Skin epidermis (tissue), 12 donors: ENCODE data around the gene PARP6.

Experiments used
- H3K27ac ChIP-seq, 21 experiments: fragments of 200-600 bp; sonication (generic) in 11 of 21; one replicate each; pipeline ENCODE4 v1.5.0; 2020; ENCODE audit warnings: mild to moderate bottlenecking in 3 of 21, inconsistent platforms in 2 of 21, moderate library complexity in 2 of 21
- H3K4me3 ChIP-seq, 7 experiments: fragments of 200-600 bp; sonication (generic) in 2 of 7; one replicate each; pipeline ENCODE4 v1.5.0; 2020; ENCODE audit warnings: inconsistent platforms in 2 of 7, mild to moderate bottlenecking in 2 of 7, moderate library complexity in 1 of 7

The PARP6 gene, protein sequence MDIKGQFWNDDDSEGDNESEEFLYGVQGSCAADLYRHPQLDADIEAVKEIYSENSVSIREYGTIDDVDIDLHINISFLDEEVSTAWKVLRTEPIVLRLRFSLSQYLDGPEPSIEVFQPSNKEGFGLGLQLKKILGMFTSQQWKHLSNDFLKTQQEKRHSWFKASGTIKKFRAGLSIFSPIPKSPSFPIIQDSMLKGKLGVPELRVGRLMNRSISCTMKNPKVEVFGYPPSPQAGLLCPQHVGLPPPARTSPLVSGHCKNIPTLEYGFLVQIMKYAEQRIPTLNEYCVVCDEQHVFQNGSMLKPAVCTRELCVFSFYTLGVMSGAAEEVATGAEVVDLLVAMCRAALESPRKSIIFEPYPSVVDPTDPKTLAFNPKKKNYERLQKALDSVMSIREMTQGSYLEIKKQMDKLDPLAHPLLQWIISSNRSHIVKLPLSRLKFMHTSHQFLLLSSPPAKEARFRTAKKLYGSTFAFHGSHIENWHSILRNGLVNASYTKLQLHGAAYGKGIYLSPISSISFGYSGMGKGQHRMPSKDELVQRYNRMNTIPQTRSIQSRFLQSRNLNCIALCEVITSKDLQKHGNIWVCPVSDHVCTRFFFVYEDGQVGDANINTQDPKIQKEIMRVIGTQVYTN

DNA sequence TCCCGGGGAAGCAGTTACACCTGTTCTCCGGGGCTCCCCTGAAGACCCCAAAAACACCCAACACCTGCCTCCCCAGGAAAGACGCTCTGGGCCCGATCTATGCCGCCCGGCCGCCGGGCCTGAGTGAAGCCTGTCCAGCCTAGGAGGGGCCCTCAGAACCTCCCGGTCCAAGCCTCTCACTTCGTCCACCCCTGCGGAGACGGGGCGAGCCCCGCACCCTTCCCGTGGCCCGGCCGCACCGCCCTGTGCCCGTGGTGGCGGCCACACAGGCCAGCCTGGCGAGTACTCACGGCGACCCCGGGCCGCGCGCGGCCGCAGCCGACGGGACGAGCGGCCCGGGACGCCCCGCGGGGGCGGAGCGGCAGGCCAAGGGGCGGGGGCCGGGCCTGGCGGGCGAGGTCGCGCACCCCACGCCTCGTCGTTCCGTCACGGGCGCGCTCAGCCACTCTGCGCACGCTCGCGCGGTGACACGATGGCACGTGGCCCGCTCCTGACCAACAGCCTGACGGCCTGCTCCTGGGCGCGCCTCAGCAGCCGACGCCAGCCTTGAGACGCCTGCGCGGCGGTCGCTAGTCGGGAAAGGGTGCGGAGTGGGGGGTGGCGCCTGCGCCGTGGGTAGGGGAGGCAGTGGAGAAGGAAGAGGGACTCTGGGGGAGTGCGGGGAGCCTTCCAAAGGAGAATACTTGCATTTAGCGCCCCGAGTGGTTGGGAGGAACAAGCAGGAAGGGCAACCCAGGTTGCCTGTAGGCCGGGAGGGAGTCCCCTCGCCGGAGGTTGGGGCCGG lies at the start of gene PARP6:
Gene PARP6 (minus strand): TSS at position 342 of the 784 bp plus-strand sequence. CDS start 5,077 bp downstream, outside the sequence.
- Histone ChIP-seq H3K4me3 (peak within 1 kb of the TSS; percentile 50 to 93 (median 80)), H3K27ac (peak within 1 kb of the TSS; percentile 77 to 99 (median 93))

DNA sequence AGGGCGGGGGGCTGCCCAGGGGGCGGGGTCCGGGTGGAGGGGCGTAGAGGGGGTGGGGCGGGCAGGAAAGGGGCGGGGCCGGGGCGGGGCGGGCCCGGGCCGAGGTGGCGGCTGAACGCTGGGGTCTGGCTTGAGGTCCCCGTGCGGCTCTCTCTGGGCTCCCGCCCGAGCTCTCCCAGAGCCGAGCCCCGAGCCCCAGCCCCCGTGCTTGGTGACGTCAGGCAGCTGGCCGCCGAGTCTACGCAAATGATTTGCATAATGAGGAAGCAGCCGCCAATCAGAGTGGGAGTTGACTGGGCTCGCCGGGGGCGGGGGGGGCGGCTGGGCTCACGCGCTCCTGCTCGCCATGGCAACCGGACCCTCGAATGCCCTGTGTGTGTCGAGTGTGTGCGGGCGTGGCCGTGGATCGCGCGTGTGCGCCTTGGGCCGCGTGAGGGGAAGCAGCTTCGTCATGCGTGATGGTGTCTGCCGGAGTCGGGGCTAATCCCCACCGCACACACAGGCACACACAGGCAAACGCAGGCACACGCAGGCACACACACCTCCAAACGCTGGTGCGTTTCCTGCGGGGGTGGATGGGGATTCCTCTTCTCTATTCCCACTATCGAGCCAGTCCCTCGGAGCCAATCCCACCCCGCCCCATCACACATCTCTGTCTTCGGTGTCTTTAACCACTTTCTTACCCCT lies 47.8 kb upstream of the PARP6 start, which contains the start of gene CELF6:
Gene CELF6 (minus strand): TSS at position 173 of the 687 bp plus-strand sequence. CDS start 283 bp downstream, outside the sequence.
- peak within 1 kb of the TSS; percentile 23 to 58 (median 46) for H3K4me3 ChIP-seq
- H3K27ac ChIP-seq: peak within 1 kb of the TSS in 1 of 21 experiments; percentile 31

GRCh38 chr15:72319360-72319984 lies 47.1 kb upstream of the PARP6 start:
- Histone ChIP-seq H3K27ac (peak overlapping the region in 1 of 21 experiments; percentile 31), H3K4me3 (peak overlapping the region; percentile 23 to 58 (median 46))

DNA sequence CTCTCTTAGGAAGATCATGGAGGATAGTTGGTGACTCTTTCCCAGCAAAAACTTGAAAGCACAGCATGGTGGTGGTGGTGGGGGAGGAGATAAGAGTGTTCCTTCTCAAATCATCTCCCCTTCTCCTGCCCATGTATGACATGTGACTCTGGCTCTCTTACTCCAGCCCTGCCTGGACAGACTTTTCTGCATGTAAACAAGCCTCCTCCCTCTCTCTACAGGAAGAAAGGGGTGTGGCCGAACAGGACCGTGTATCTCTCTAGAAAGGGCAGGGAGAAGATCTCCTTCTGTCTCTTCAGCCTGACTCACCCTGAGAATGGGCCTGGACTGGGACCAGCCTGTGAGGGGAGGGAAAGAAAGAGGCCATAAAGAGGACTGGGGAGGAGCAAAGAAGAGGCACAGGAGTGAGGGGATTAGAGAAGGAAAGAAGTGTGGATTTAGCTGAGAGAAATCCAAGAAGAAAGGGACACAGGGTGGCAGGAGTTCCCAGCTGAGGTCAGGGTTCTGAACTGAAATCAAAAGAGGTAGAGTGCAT lies 46.1 kb upstream of the PARP6 start:
- Histone ChIP-seq H3K4me3 (no peak overlapping the region), H3K27ac (no peak overlapping the region)

DNA sequence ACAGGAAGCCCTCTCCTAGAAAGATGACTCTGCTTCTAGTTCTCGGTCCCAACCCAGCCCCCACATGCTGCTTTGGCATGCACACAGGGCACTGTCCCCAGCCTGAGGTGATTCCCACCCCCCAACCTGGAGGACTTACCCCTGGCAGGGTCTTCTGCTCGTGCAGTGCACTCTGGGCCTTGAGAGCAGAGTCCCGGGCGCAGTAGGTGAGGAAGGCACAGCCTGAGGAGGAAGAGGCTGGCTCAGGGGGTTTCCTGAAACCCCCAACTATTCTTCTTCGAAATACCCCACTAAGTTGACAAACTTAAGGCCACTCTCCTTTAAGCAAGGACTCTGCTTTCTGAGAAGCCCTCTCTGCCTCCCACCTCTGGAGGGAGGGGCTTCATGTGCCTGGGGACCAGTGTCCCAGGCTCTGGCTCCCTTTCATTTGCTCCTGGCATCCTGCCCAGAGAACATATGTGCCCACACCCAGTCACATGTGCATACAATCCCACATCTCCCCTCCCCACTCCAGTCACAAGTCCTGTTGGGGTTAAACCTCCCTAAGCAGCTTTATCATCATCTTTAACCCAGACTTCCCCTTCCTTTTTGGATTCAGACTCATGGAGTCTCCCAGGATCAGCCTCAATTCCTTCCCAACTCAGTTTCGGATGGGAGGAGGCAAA lies 43.5 kb upstream of the PARP6 start:
- no peak overlapping the region for H3K4me3 ChIP-seq
- H3K27ac ChIP-seq: no peak overlapping the region

DNA sequence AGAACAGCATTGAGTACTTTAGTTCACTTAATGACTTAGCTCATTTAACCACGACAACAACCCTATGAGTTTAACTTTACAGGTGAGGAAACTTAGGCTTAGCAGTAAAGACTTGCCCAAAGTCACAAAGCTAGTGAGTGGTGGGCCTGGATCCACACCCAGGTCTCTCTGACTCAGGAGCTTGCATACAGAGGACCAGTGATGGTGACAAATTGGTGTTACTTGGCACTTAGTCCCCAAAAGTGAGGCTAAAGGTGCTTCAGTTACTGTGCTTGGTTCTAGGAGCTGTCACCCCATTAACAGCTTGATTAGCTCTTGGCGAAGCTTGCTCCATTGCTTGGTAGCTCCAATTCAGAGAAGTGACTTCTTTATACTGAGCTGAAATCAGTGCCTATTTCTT lies 41.5 kb upstream of the PARP6 start:
- no peak overlapping the region for H3K27ac ChIP-seq
- H3K4me3 ChIP-seq: no peak overlapping the region

DNA sequence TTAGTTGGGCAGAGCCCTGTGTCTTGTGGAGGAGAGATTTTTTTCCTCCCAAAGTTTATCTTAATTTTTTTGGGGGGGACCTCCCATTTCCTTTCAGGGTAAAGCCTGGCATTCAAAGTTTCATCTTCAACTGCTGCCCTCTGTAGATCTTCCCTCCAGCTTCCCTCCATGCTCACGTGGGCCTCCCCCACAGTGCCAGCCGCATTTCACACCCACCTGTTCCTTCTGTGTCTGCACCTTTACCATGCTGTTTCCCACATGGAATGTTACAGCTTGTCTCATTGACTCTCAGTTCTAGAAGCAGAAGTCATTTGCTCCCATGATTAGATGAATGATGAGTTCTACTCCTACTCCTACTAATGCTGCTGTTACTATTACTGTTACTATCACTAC lies 41.1 kb upstream of the PARP6 start:
- Histone ChIP-seq H3K4me3 (no peak overlapping the region), H3K27ac (no peak overlapping the region)

DNA sequence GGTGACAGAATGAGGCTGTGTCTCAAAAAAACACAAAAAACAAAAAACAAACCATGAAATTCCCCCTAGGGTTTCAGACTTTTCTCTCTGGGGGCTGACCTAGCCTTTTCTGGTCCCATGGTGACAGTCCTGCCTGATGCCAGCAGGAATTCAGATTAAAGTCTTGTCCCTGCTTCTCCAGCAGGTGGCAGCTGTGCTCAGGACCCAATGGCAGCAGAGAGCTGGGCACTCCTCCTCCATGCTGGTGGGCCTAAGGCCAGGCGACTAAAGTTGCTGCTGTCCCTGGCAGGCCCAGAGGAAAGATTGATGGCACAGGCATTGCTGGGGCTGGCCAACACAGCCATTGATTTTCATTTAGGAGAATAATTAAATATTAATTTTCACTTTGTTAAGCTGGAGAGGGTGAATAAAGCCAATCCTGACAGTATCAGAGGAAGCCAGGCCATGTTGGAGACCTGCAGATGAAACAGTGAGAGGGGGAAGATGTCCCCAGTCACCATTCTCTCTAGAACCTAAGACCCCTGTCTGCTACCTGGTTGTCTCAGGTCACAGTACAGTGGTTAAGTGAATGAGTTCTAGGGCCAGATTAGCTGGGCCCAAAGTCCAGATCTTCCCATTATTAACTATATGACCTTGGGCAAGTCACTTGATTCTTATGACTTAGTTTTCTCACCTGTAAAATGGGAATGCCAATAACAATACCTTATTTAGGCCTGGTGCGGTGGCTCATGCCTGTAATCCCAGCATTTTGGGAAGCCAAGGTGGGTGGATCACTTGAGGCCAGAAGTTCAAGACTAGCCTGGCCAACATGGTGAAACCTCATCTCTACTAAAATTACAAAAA lies 40.5 kb upstream of the PARP6 start:
- Histone ChIP-seq H3K27ac (no peak overlapping the region), H3K4me3 (no peak overlapping the region)

DNA sequence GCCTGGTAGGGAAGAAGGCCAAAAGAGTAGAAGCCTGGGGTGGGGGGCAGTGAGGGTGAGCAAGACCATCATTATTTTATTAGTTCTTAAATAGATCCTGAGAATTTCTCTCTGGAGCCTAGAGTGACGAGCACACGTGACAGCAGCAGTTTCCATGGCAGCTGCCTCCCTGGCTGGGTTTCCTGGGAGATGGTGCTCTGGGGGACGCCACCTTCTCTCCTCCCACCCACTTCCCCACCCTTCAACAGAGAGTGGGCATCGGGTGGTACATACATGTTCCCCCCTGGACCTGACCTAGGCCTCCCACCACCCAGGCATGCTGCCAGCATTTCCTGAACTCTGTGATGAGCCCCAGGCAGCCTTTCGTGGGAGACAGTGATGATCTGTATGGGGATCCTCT lies 34.7 kb upstream of the PARP6 start:
- H3K27ac ChIP-seq: no peak overlapping the region
- no peak overlapping the region for H3K4me3 ChIP-seq

- Histone ChIP-seq H3K27ac (no peak overlapping the region), H3K4me3 (no peak overlapping the region)
These were observed 33.9 kb upstream of the PARP6 start for GRCh38 chr15:72306211-72306785.

GRCh38 chr15:72304596-72304995 lies 32.2 kb upstream of the PARP6 start:
- Histone ChIP-seq H3K4me3 (no peak overlapping the region), H3K27ac (no peak overlapping the region)

- Histone ChIP-seq H3K4me3 (no peak overlapping the region), H3K27ac (no peak overlapping the region)
These were observed 30.6 kb upstream of the PARP6 start for GRCh38 chr15:72302955-72303354.

DNA sequence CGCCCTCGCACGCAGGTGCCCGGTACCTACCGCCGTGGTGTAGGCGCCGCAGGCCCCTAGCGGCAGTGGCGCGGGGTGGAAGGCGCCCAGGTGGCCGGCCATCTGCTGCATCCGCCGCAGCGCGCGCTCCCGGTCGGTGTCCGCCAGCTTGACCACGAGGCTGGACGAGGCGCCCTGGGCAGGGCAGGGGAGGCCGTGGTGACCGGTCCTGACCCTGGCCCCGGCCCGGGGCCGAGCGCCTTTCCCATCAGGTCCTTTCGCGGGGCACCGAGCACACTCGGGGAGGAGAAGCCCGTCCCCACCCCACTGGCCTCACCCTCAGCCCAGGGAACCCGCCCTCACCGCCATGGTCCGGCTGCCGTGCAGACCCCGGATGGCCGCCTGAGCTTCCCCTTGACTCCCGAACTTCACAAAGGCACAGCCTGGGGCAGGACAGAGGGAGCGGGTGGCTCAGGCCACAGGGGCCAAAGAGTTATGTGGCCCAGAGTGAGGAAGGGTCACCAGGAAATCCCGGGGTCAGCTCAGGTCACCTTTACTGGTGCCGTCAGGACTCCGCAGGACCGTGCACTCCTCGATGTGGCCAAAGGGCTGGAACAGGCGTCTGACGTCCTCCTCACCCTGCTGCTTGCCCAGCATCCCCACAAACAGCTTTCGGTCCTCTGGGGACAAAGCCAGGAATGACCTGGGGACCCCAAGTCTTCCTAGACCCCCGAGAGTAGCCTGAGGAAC lies 17.4 kb upstream of the PARP6 start:
- no peak overlapping the region for H3K27ac ChIP-seq
- H3K4me3 ChIP-seq: no peak overlapping the region

DNA sequence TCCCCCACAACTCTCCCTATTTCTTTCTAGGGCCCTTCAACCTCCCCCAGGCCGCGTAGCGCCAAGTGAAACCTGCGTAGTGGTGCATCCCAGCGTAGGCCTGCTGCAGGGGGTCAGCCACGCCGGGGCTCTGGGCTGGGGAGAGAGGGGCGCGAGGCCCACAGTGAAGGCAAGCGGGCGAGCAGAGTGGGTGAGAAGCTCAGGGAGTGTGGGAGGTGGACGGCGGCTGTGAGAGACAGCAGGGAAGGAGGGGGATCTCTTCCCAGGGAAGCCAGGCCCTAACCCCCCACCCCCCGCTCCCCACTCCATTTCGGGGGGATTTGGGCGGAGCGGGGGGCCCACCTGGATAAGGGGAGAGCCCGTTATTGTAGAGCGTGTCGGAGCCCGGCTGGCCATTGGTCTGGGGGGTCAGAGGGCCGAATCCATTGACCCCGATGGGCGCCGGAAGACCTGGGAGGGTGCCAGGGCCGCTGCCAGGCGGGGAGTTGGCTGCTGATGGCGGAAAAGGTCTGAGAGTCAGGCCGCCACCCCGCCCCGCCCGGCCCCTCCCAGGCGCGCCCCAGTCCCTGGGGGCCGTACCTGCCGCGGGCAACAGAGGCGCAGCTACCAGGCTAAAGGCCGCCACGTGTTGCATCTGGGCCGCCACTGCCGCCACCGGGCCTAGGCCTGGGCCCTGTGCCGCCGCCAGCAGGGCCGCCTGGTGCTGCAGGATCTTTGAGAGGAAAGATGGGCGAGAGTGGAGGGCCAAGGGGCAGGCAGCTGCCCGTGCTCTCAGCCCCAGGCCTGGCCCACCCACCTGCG lies 16.6 kb upstream of the PARP6 start:
- no peak overlapping the region for H3K4me3 ChIP-seq
- H3K27ac ChIP-seq: no peak overlapping the region

DNA sequence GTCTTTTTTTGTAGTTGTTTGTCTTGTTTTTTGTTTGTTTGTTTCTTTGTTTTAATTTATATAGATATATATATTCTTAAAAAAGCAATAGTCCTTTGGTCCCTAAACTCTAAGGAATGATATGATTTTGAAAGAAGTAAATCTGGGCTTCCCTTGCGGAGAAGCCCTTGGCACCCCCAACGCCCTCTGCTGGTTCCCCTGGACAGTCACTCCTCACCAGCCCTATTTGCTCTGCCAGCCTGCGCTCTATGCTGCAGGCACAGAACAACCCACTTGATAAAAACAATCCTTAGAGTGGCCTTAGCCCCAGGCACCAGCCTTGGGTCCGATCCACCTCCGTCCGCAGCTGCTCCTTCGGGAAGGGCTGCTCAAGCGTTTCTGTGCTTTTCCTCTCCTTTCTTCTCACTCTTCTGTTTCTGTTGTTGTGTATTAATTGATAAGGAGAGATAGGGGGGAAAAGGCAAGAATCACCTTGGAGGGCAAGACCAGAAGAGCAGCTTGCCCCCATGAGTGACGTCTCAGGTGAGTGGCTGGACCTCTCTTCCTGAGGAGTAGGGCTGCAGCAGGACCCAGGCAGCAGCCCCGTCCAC lies 13.7 kb upstream of the PARP6 start:
- Histone ChIP-seq H3K27ac (no peak overlapping the region), H3K4me3 (no peak overlapping the region)

GRCh38 chr15:72285402-72285801 lies 13.0 kb upstream of the PARP6 start:
- Histone ChIP-seq H3K27ac (no peak overlapping the region), H3K4me3 (no peak overlapping the region)
